Neuronal stem cell (in vitro differentiated cells): ENCODE results near the gene SLBP.

Experiments
- DNase-seq: peaks from one replicate; pipeline ENCODE4 v3.0.0-alpha.2; 2013; ENCODE audit warnings: low spot score
- H2AFZ ChIP-seq: one replicate; pipeline ENCODE4 v1.6.1; 2013; ENCODE audit warnings: mild to moderate bottlenecking, low read length, inconsistent platforms
- H2AK5ac ChIP-seq: 2 replicates; pipeline ENCODE4 v1.6.1; 2013; ENCODE audit warnings: low read depth, mild to moderate bottlenecking, inconsistent platforms, low read length, moderate library complexity, mixed read lengths
- H2BK120ac ChIP-seq: 2 replicates; pipeline ENCODE4 v1.6.1; 2013; ENCODE audit warnings: low read depth, mild to moderate bottlenecking, inconsistent platforms, low read length, moderate library complexity, mixed read lengths
- H2BK12ac ChIP-seq: one replicate; pipeline ENCODE4 v1.6.1; 2013; ENCODE audit warnings: low read length, inconsistent platforms
- H2BK15ac ChIP-seq: 2 replicates; pipeline ENCODE4 v1.6.1; 2013; ENCODE audit warnings: mild to moderate bottlenecking, low read length, inconsistent platforms, mixed read lengths
- H2BK5ac ChIP-seq: one replicate; pipeline ENCODE4 v1.6.1; 2013; ENCODE audit warnings: inconsistent platforms, mild to moderate bottlenecking, low read length, moderate library complexity
- H3K14ac ChIP-seq: one replicate; pipeline ENCODE4 v1.6.1; 2013; ENCODE audit warnings: low read length, inconsistent platforms
- H3K18ac ChIP-seq: 2 replicates; pipeline ENCODE4 v1.6.1; 2013; ENCODE audit warnings: low read length, inconsistent platforms
- H3K23ac ChIP-seq: 2 replicates; pipeline ENCODE4 v1.6.1; 2013; ENCODE audit warnings: low read depth, mild to moderate bottlenecking, mixed read lengths, low read length, inconsistent platforms; ENCODE audit not compliant: poor library complexity
- H3K27ac ChIP-seq: replicated peaks from 3 replicates; pipeline ENCODE4 v1.5.1; 2013; ENCODE audit warnings: low read length, inconsistent platforms
- H3K27me3 ChIP-seq, 3 experiments: 2 replicates each; pipeline ENCODE4 v1.6.1; 2013; ENCODE audit warnings: low read length in 3 of 3, mild to moderate bottlenecking in 2 of 3, inconsistent platforms in 1 of 3, low read depth in 1 of 3, mixed read lengths in 1 of 3, moderate library complexity in 1 of 3; ENCODE audit not compliant: control insufficient read depth in 3 of 3, insufficient read depth in 3 of 3
- H3K36me3 ChIP-seq, 2 donors: replicated peaks in 1 of 2; 2 replicates each; pipeline ENCODE4 v1.6.1; 2013; ENCODE audit warnings: low read length in 2 of 2; ENCODE audit not compliant: control insufficient read depth in 2 of 2, insufficient read depth in 2 of 2
- H3K4ac ChIP-seq: 2 replicates; pipeline ENCODE4 v1.6.1; 2013; ENCODE audit warnings: inconsistent platforms, mild to moderate bottlenecking, low read length, moderate library complexity
- H3K4me1 ChIP-seq, 2 donors: 1 replicate in 1 of 2; 2 replicates in 1 of 2; pipeline ENCODE4 v1.6.1; 2013; ENCODE audit warnings: low read length in 2 of 2, low read depth in 1 of 2; ENCODE audit not compliant: control insufficient read depth in 2 of 2, insufficient read depth in 1 of 2
- H3K4me2 ChIP-seq: one replicate; pipeline ENCODE4 v1.6.1; 2013; ENCODE audit warnings: mild to moderate bottlenecking, low read length, inconsistent platforms; ENCODE audit not compliant: insufficient read depth, poor library complexity, severe bottlenecking
- H3K4me3 ChIP-seq, 2 donors: 2 replicates each; pipeline ENCODE4 v1.5.1; 2013; ENCODE audit warnings: low read length in 2 of 2, mild to moderate bottlenecking in 2 of 2, inconsistent platforms in 1 of 2, moderate library complexity in 1 of 2
- H3K79me1 ChIP-seq: one replicate; pipeline ENCODE4 v1.6.1; 2013; ENCODE audit warnings: low read depth, mild to moderate bottlenecking, inconsistent platforms, low read length, moderate library complexity
- H3K9ac ChIP-seq: one replicate; pipeline ENCODE4 v1.6.1; 2013; ENCODE audit warnings: mild to moderate bottlenecking, low read depth, low read length, inconsistent platforms; ENCODE audit not compliant: poor library complexity
- H3K9me3 ChIP-seq, 2 donors: replicated peaks in 1 of 2; 2 replicates each; pipeline versions ENCODE3 to v1.6.1; 2013; ENCODE audit warnings: low read length in 2 of 2, mild to moderate bottlenecking in 2 of 2, inconsistent platforms in 1 of 2, low read depth in 1 of 2, mixed read lengths in 1 of 2, moderate library complexity in 1 of 2; ENCODE audit not compliant: control insufficient read depth in 2 of 2, insufficient read depth in 1 of 2
- H4K8ac ChIP-seq: one replicate; pipeline ENCODE4 v1.6.1; 2013; ENCODE audit warnings: low read depth, mild to moderate bottlenecking, inconsistent platforms, low read length, moderate library complexity
- H4K91ac ChIP-seq: one replicate; pipeline ENCODE4 v1.6.1; 2013; ENCODE audit warnings: low read length, low read depth, mild to moderate bottlenecking, inconsistent platforms; ENCODE audit not compliant: poor library complexity
- WGBS, 2 donors: extraction: QIAGEN DNeasy Blood & Tissue Kit; methylation state at CpG; one replicate each; pipeline ENCODE4 v1.1.7; 2013; ENCODE audit warnings: missing lambda C conversion rate in 2 of 2, mixed read lengths in 1 of 2; ENCODE audit not compliant: insufficient read length in 2 of 2, insufficient replicate concordance in 1 of 2; ENCODE audit errors: extremely low coverage in 2 of 2; 5-methylcytosine and 5-hydroxymethylcytosine counted together

SLBP gene

DNA sequence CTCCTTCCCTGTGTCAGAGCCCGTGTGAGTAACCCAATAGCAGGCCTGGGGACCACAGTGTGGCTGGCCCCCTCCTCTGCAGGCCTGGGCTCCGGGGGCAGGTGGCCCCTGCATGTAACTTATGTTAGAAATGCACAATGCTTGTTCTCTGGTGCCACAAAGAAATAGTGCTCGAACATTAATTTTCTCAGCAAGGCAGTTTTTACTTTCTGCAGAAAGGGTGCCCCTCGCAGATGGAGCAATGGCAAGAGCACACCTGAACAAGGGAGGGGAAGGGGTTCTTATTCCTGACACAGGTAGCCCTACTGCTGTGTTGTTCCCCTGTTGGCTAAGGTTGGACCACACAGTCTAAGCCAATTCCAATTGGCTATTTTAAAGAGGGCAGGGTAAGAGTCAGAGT is 26.3 kb upstream of the SLBP start:
- no peak overlapping the region for H3K27ac ChIP-seq
- no peak overlapping the region for H3K18ac ChIP-seq
- no peak overlapping the region for H3K9ac ChIP-seq
- H3K4me2 ChIP-seq = no peak overlapping the region
- no peak overlapping the region for H2AK5ac ChIP-seq
- no peak overlapping the region for H3K4ac ChIP-seq
- H3K14ac ChIP-seq = no peak overlapping the region
- H4K8ac ChIP-seq = no peak overlapping the region
- no peak overlapping the region for H2BK5ac ChIP-seq
- H2BK120ac ChIP-seq = no peak overlapping the region
- no peak overlapping the region for H2AFZ ChIP-seq
- H3K23ac ChIP-seq = no peak overlapping the region
- H3K9me3 ChIP-seq = peaks cover 27% of the 10 kb centered on the region in 2 donors
- H3K79me1 ChIP-seq = peaks cover 10% of the 10 kb centered on the region
- peaks cover 78 to 97% of the 10 kb centered on the region in 2 donors for H3K36me3 ChIP-seq
- WGBS, 2 donors = no CpG with 5 or more reads among the region's 4 CpGs
- H3K4me3 ChIP-seq = no peak overlapping the region
- DNase-seq = no peak
- no peaks in the 10 kb centered on the region for H3K4me1 ChIP-seq
- H2BK12ac ChIP-seq = no peak overlapping the region
- H4K91ac ChIP-seq = no peak overlapping the region
- no peak overlapping the region for H2BK15ac ChIP-seq
- H3K27me3 ChIP-seq = no peaks in the 10 kb centered on the region

DNA sequence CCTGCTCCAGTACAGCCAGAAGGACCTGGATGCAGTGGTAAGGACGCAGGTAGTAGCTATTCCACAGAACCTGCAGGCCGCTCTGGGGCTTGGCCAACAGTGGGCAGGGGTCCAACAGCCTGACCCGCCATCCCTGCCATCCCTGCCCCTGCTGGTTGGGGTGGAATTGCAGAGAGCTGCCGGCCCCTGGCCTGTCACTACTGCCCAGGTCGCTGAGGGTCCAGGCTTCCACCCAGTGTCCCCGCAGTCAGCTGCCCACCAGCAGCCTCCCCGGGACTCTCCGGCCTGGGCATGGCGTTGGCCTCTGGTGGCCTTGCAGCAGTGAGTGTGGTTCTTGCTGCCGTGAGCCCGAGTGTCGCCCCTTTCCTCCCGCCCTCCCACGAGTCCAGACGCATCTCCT is 25.5 kb upstream of the SLBP start:
- H3K36me3 ChIP-seq = peaks cover 84 to 98% of the 10 kb centered on the region in 2 donors
- H3K4me3 ChIP-seq = no peak overlapping the region
- no peak overlapping the region for H3K4ac ChIP-seq
- H3K27me3 ChIP-seq = no peaks in the 10 kb centered on the region
- no peak overlapping the region for H2BK120ac ChIP-seq
- H2AFZ ChIP-seq = no peak overlapping the region
- no CpG with 5 or more reads among the region's 15 CpGs for WGBS, 2 donors
- no peak overlapping the region for H2BK5ac ChIP-seq
- H3K79me1 ChIP-seq = peaks cover 10% of the 10 kb centered on the region
- H2BK12ac ChIP-seq = no peak overlapping the region
- H3K9me3 ChIP-seq = peaks cover 27% of the 10 kb centered on the region in 2 donors
- no peak overlapping the region for H3K4me2 ChIP-seq
- H3K4me1 ChIP-seq = no peaks in the 10 kb centered on the region
- no peak overlapping the region for H2AK5ac ChIP-seq
- no peak overlapping the region for H4K91ac ChIP-seq
- H2BK15ac ChIP-seq = no peak overlapping the region
- no peak overlapping the region for H4K8ac ChIP-seq
- H3K23ac ChIP-seq = no peak overlapping the region
- no peak overlapping the region for H3K9ac ChIP-seq
- no peak overlapping the region for H3K18ac ChIP-seq
- H3K14ac ChIP-seq = no peak overlapping the region
- H3K27ac ChIP-seq = no peak overlapping the region
- DNase-seq = no peak

DNA sequence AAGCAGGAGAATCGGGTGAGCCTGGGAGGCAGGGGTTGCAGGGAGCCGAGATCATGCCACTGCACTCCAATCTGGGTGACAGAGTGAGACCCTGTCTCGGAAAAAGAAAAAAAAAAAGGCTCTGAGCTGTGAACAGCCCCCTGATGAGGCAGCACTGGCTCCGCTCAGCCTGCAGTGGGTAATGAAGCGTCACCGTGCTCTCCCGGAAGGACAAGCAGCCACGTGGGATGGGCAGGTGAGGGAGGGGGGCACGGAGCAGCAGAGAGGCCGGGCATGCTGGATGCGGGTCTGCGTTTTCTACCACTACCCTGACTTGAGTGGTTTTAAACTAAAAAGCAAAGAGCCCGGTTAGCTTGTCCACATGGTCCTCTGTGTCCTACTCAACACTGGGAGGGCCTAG is 24.7 kb upstream of the SLBP start:
- Histone ChIP-seq H3K4me1 (no peaks in the 10 kb centered on the region), H3K4ac (no peak overlapping the region), H3K18ac (no peak overlapping the region), H4K8ac (no peak overlapping the region), H3K4me3 (peak overlapping the region in 1 of 2 donors; percentile 55), H3K23ac (no peak overlapping the region), H4K91ac (no peak overlapping the region), H3K9ac (no peak overlapping the region), H2BK15ac (no peak overlapping the region), H2BK5ac (no peak overlapping the region), H2BK120ac (no peak overlapping the region), H3K27ac (no peak overlapping the region), H3K36me3 (peaks cover 85 to 97% of the 10 kb centered on the region in 2 donors), H2BK12ac (no peak overlapping the region), H3K14ac (no peak overlapping the region), H2AFZ (no peak overlapping the region), H3K4me2 (no peak overlapping the region), H3K79me1 (peaks cover 10% of the 10 kb centered on the region), H3K27me3 (no peaks in the 10 kb centered on the region), H2AK5ac (no peak overlapping the region), H3K9me3 (peaks cover 27% of the 10 kb centered on the region in 2 donors)
- DNase-seq = no peak
- WGBS, 2 donors = no CpG with 5 or more reads among the region's 13 CpGs

DNA sequence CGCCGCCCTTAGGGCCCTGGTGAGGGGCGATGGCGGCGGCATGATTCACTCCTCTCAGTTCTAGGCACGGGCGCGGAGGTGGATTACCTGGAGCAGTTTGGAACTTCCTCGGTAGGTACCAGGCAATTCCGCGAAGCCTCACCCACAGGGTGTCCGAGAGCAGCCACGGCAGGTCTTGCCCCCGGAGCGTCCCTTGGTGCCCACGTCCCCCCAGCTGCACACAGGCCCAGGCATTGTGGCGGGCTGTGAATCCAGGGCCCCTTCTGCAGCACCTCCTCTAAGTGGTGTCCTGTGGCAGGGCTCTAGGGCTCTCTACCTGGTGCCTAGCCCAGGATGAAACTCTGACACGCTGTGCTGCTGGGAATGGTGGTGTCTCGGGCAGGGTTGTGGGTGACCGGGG is 23.1 kb upstream of the SLBP start:
- Histone ChIP-seq H2AFZ (no peak overlapping the region), H2AK5ac (no peak overlapping the region), H3K27me3 (no peaks in the 10 kb centered on the region), H3K9me3 (peaks cover 27% of the 10 kb centered on the region in 2 donors), H3K9ac (no peak overlapping the region), H2BK120ac (no peak overlapping the region), H2BK12ac (no peak overlapping the region), H3K4ac (no peak overlapping the region), H3K23ac (peak overlapping the region; percentile 80), H3K79me1 (peaks cover 15% of the 10 kb centered on the region), H3K4me3 (no peak overlapping the region), H3K4me1 (no peaks in the 10 kb centered on the region), H4K8ac (no peak overlapping the region), H2BK15ac (no peak overlapping the region), H3K14ac (no peak overlapping the region), H2BK5ac (no peak overlapping the region), H3K27ac (no peak overlapping the region), H3K36me3 (peaks cover 81 to 97% of the 10 kb centered on the region in 2 donors), H4K91ac (no peak overlapping the region), H3K18ac (no peak overlapping the region), H3K4me2 (no peak overlapping the region)
- no CpG with 5 or more reads among the region's 20 CpGs for WGBS, 2 donors
- DNase-seq = no peak
